Motor neuron (in vitro differentiated cells): ENCODE measurements around the gene DDX6. TPM values are rescaled to one million over a fixed set of nuclear protein-coding genes. Genes with fewer than 3 reads are reported as not detected.
A peak's percentile ranks its signal among the peaks of the same experiment; 100 is the strongest.
"Not testable (repeated sequence)": the region's sequence is repeated elsewhere in the genome, so short reads cannot be mapped to it uniquely, and the experiment has no call there.

Experiments used
- ATAC-seq, 8 experiments: fragments of 200-7000 bp; cut with Tn5 transposase; replicated peaks in 6 of 8; 2 replicates each; pipeline ENCODE4 v1.8.0; 2021; ENCODE audit warnings: mild to moderate bottlenecking in 8 of 8, moderate library complexity in 8 of 8
- H3K27ac ChIP-seq, 2 donors: fragments of 250-450 bp; sonication (Bioruptor Pico); 2 replicates each; pipeline ENCODE4 v1.9.0; 2021; ENCODE audit warnings: antibody characterized with exemption in 2 of 2, mild to moderate bottlenecking in 2 of 2, moderate library complexity in 1 of 2
- H3K4me1 ChIP-seq, 2 donors: fragments of 250-450 bp; sonication (Bioruptor Pico); replicated peaks in 1 of 2; 2 replicates each; pipeline ENCODE4 v1.6.1; 2021; ENCODE audit warnings: antibody characterized with exemption in 2 of 2, mild to moderate bottlenecking in 2 of 2, moderate library complexity in 1 of 2
- H3K4me3 ChIP-seq, 5 donors: fragments of 250-450 bp; sonication (Bioruptor Pico); 2 replicates each; pipeline ENCODE4 v1.9.0; 2021; ENCODE audit warnings: antibody characterized with exemption in 5 of 5, mild to moderate bottlenecking in 5 of 5, moderate library complexity in 4 of 5
- WGBS, 10 experiments: fragments of 450-650 bp; shearing (Covaris generic); methylation state at CpG; one replicate each; pipeline ENCODE4 v1.0.0; 2022; 5-methylcytosine and 5-hydroxymethylcytosine counted together
- in situ Hi-C, 9 experiments: fragments of 400-800 bp; cut with MboI; loops; one replicate each; pipeline ENCODE4 v1.15.0; 2021; ENCODE audit warnings: low sequenced_read_pairs in 9 of 9, low pct_unique_long_range_greater_than_20kb in 2 of 9; ENCODE audit not compliant: unreplicated experiment in 9 of 9
- total RNA-seq, 8 experiments: library from RNA; unstranded; fragments of 300-600 nt; gene quantifications; 2 replicates each; pipeline versions ENCODE4 v1.2.3 to v1.2.4, GENCODE V29; 2022

The DDX6 gene
- 100 to 1,000 TPM in 7 of 8 experiments, 10 to 100 TPM in 1; 82.6 to 169 (median 135) TPM for total RNA-seq

DNA sequence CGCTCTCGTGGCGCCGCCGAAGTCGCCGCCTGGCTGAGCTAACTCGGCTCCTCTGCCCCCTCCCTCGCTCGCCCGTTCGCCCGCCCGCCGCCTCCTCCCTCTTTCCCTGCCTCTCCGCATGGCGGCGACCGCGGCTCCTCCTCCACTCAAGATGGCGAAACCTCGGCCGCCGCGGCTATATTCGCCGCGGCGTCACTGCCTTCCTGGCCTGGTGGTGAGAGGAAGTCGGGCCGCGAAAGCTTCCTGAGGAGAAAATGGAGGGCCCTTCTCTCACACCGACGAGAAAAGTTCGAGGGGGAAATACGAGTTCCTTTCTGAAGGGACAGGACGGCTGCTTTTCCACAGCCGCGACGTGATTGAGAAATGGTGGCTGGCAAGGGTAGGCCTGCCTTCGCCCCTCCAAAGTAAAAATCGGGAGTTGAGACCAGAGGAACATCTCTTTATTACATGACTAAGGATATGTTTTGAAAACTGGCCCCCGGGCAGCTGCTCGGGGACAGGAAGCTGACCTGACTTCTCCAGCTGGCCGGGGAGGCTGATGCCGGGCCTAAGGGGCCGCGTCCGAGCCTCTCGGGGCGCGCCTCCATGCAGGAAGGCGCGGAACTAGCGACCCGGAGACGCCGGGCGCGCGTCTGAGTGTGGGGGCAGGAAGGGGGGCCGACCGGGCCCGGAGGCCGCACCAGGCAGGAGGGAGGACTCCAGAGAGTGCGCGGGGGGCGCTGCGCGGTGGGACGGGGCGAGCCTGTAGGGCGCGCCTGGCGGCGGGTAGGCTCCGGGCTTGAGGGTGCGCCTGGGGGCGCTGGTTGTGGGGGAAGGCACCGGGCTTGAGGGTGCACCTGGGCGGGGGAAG, at the start of gene DDX6:
Gene DDX6, minus strand, starts transcription at position 54 of the 850 bp plus-strand sequence. CDS start 4,913 bp downstream, outside the sequence.
- ATAC-seq: peak; percentile 58 to 81 (median 74)
- in situ Hi-C loops: no loop called here
- peaks cover 8 to 18% of the 10 kb centered on the region in 2 donors for H3K4me1 ChIP-seq
- WGBS, 10 experiments: 0 to 10% (median 0%) methylated on average over 2 to 9 of the region's 81 CpGs; no CpG with 5 or more reads in 6 of the 10 experiments
- H3K27ac ChIP-seq: peak within 1 kb of the TSS; percentile 99
- peak within 1 kb of the TSS; percentile 86 to 98 (median 90) for H3K4me3 ChIP-seq

- no peak overlapping the region for H3K27ac ChIP-seq
- no peak for ATAC-seq
- H3K4me3 ChIP-seq: no peak overlapping the region
- 47 to 100% (median 84%) methylated on average over 1 to 4 of the region's 4 CpGs for WGBS, 10 experiments
- in situ Hi-C loops: no loop called here
- no peaks in the 10 kb centered on the region for H3K4me1 ChIP-seq
Observed at GRCh38 chr11:118838905-118839553, 48.1 kb upstream of the DDX6 start.

DNA sequence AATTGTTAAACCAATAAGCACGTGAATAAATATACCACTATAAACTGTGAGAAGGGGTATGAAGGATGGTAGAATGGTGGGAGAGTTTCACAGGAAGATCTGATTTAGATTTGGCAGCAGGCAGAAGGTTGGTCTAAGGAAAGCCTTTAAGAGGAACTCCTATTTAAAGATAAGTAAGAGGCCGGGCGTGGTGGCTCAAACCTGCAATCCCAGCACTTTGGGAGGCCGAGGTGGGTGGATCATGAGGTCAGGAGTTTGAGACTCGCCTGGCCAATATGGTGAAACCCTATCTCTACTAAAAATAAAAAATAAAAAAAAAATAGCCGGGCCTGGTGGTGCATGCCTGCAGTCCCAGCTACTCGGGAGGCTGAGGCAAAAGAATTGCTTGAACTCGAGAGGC, 46.9 kb upstream of the DDX6 start:
- 27 to 92% (median 81%) methylated on average over 2 to 7 of the region's 8 CpGs; no CpG with 5 or more reads in 1 of the 10 experiments for WGBS, 10 experiments
- in situ Hi-C loops: no loop called here

DNA sequence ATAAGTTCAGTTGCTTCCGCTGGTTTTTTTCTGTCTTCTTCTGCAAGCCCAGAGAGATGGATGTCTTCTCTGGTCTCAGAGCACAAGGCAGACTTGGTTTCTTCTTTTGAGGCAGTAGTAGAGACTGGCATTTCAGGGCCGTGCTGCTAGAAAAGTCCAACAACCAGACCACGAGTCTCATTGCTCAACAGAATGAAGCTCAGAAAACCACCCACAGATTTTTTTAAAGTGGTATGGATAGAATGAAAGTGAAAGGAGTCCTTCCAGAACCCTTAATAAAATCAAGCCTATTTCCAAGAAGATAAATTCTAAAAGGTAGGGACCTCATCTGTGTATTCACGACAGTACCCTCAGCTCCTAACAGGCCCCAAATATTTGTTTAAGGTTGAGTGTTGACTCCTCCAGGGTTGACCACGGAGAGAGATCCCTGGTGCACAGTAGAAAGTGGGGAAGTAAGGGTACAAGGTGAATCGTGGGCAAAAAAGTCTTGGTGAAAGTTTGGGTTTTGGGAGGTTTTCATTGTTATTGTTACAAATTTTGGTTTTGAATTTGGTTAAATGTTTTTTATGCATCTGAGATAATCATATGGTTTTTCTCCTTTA, 43.6 kb upstream of the DDX6 start:
- no peak overlapping the region for H3K4me3 ChIP-seq
- H3K27ac ChIP-seq: no peak overlapping the region
- no peaks in the 10 kb centered on the region for H3K4me1 ChIP-seq
- in situ Hi-C loops: no loop called here
- 59 to 80% (median 72%) methylated on average over 1 to 6 of the region's 6 CpGs; no CpG with 5 or more reads in 1 of the 10 experiments for WGBS, 10 experiments
- peak in 2 of 8 experiments; percentile 18 to 32 for ATAC-seq

More for the DNA sequence above, 46.9 kb upstream of the DDX6 start:
- H3K27ac ChIP-seq: no peak overlapping the region
- no peak for ATAC-seq
- no peak overlapping the region for H3K4me3 ChIP-seq
- no peaks in the 10 kb centered on the region for H3K4me1 ChIP-seq

GRCh38 chr11:118827118-118827517, 36.2 kb upstream of the DDX6 start:
- Histone ChIP-seq H3K27ac (no peak overlapping the region), H3K4me1 (no peaks in the 10 kb centered on the region), H3K4me3 (no peak overlapping the region)
- ATAC-seq: no peak
- in situ Hi-C loops: no loop called here
- 66 to 90% (median 81%) methylated on average over 1 to 7 of the region's 7 CpGs; no CpG with 5 or more reads in 4 of the 10 experiments for WGBS, 10 experiments

DNA sequence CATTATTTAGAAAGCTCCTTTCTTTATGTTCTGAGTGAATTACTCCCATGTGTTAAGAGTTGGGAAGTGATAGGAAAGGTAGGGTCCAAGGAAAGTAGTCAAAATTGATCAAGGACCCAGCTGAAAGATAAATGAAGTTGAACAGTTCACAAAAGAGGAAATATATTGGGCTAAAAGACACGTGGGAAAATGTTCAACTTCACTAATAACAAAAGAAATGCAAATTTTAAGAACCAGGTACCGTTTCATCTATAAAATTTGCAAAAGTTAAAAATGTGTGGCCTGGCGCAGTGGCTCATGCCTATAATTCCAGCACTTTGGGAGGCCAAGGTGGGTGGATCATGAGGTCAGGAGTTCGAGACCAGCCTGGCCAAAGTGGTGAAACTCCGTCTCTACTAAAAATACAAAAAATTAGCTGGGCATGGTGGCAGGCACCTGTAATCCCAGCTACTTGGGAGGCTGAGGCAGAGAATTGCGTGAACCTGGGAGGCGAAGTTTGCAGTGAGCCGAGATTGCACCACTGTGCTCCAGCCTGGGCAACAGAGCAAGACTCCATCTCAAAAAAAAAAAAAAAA, 32.1 kb upstream of the DDX6 start:
- in situ Hi-C loops, H3K27ac ChIP-seq, H3K4me1 ChIP-seq, ATAC-seq, H3K4me3 ChIP-seq: not testable (repeated sequence)
- 42 to 94% (median 73%) methylated on average over 2 to 8 of the region's 8 CpGs; no CpG with 5 or more reads in 1 of the 10 experiments for WGBS, 10 experiments

GRCh38 chr11:118820412-118821357, 29.7 kb upstream of the DDX6 start:
- Histone ChIP-seq H3K4me1 (no peaks in the 10 kb centered on the region), H3K27ac (no peak overlapping the region), H3K4me3 (no peak overlapping the region)
- peak in 7 of 8 experiments; percentile 42 to 97 (median 84) for ATAC-seq
- WGBS, 10 experiments: 50 to 100% (median 80%) methylated on average over 1 to 7 of the region's 14 CpGs; no CpG with 5 or more reads in 2 of the 10 experiments
- in situ Hi-C loops: no loop called here

DNA sequence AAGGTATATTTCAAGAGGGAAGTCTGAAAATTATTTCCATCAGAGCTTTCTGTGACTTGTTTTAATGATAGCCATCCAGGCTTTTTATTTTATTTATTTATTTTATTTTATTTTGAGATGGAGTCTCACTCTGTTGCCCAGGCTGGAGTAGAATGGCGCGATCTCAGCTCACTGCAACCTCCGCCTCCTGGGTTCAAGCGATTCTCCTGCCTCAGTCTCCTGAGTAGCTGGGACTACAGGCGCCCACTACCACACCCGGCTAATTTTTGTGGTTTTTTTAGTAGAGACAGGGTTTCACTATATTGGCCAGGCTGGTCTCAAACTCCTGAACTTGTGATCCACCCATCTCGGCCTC, 29.0 kb upstream of the DDX6 start:
- WGBS, 10 experiments: 20 to 100% (median 94%) methylated on average over 1 to 6 of the region's 7 CpGs; no CpG with 5 or more reads in 3 of the 10 experiments
- in situ Hi-C loops, H3K4me3 ChIP-seq, ATAC-seq, H3K4me1 ChIP-seq, H3K27ac ChIP-seq: not testable (repeated sequence)

DNA sequence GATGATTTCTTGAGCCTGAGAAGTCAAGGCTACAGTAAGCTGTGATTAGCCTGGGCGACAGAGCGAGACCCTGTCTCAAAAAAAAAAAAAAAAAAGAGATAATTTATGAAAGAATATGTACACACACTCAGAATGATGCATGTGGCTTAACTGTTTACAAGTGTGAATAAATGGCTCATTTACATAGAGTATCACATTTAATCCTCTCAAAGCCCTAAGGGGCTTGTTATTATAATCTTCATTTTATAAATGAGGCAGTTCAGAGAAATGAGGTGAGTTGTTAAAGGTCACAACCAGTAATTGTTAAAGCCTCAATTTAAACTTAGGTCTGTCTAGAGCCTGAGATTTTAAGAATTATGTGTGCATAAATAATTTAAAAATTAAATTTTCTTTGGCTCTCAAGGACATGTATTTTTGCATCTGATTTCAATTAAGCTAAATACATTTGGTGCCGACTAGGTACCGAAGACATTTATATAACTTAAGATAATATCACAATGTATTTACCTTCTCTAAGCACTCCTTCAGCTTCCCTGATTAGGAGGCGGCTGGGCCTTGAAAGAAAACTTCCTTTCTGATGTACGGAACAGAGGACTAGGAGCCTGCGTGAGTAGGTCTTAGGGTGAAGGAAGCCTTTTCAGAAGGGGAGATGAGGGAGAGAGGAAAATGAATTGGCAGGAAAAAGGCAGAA, 28.5 kb upstream of the DDX6 start:
- 25 to 100% (median 91%) methylated on average over 1 to 7 of the region's 7 CpGs for WGBS, 10 experiments
- peak in 2 of 8 experiments; percentile 65 to 90 for ATAC-seq
- Histone ChIP-seq H3K4me1 (no peaks in the 10 kb centered on the region), H3K4me3 (no peak overlapping the region), H3K27ac (no peak overlapping the region)
- in situ Hi-C loops: no loop called here

- ATAC-seq: no peak
- in situ Hi-C loops: no loop called here
- Histone ChIP-seq H3K27ac (no peak overlapping the region), H3K4me1 (no peaks in the 10 kb centered on the region), H3K4me3 (no peak overlapping the region)
- 0 to 100% (median 85%) methylated on average over 1 to 4 of the region's 4 CpGs; no CpG with 5 or more reads in 1 of the 10 experiments for WGBS, 10 experiments
Observed at GRCh38 chr11:118818130-118818529, 27.2 kb upstream of the DDX6 start.

- Histone ChIP-seq H3K4me1 (no peaks in the 10 kb centered on the region), H3K4me3 (no peak overlapping the region), H3K27ac (no peak overlapping the region)
- no peak for ATAC-seq
- in situ Hi-C loops: no loop called here
- WGBS, 10 experiments: 0 to 63% (median 25%) methylated on average over 1 of the region's 1 CpG; no CpG with 5 or more reads in 3 of the 10 experiments
Observed at GRCh38 chr11:118813551-118813950, 22.6 kb upstream of the DDX6 start.
